Measurements from ENCODE around the gene SCN3A. TPM values are rescaled to one million over a fixed set of nuclear protein-coding genes. Genes with fewer than 3 reads are reported as not detected.

The SCN3A gene
- total and polyA plus RNA-seq, 2 of the 13 experiments (the other 11 are each of a cell fraction or from before 2014, with no cell fraction given), result not detected

- TF ChIP-seq FOXK1 (CRISPR knock-in tag; IDR thresholded peaks at IDR 0.05; ENCODE audit: borderline replicate concordance, low read depth), result no peak
- TF ChIP-seq GLMP (CRISPR knock-in tag; IDR thresholded peaks at IDR 0.05; ENCODE audit: borderline replicate concordance), result no peak
- no peak for TF ChIP-seq ZNF354B (CRISPR knock-in tag; IDR thresholded peaks at IDR 0.05)
- no peak for TF ChIP-seq TEF (CRISPR knock-in tag; IDR thresholded peaks at IDR 0.05)
- no peak for TF ChIP-seq ZMYM4 (CRISPR knock-in tag; IDR thresholded peaks at IDR 0.05)
- no peak for TF ChIP-seq THRA (CRISPR knock-in tag; IDR thresholded peaks at IDR 0.05; ENCODE audit: borderline replicate concordance)
Measured at GRCh38 chr2:165253178-165253577, 49.3 kb upstream of the SCN3A start (continued).

- DNase-seq (ENCODE audit: low spot score), result no peak
- WGBS (ENCODE audit: low lambda C conversion rate), result 1% methylated on average over 4 of the region's 4 CpGs
- no peak for TF ChIP-seq MED13 (CRISPR knock-in tag; IDR thresholded peaks at IDR 0.05)
- no peak for TF ChIP-seq CREB3 (CRISPR knock-in tag; IDR thresholded peaks at IDR 0.05)
- TF ChIP-seq KLF9 (CRISPR knock-in tag; IDR thresholded peaks at IDR 0.05; ENCODE audit: low read depth), result no peak
- no peak for TF ChIP-seq YEATS4 (CRISPR knock-in tag; IDR thresholded peaks at IDR 0.05; ENCODE audit: borderline replicate concordance)
- TF ChIP-seq SOX6 (IDR thresholded peaks at IDR 0.05), result no peak
- TF ChIP-seq SOX6 (CRISPR knock-in tag; IDR thresholded peaks at IDR 0.05), result no peak
- TF ChIP-seq SKI (IDR thresholded peaks at IDR 0.05; ENCODE audit: partially characterized antibody), result no peak
- TF ChIP-seq KLF11 (CRISPR knock-in tag; IDR thresholded peaks at IDR 0.05), result no peak
- no peak for TF ChIP-seq DZIP1 (CRISPR knock-in tag; IDR thresholded peaks at IDR 0.05)
- TF ChIP-seq RXRB (CRISPR knock-in tag; IDR thresholded peaks at IDR 0.05; ENCODE audit: borderline replicate concordance), result no peak
- TF ChIP-seq FOXO1 (CRISPR knock-in tag; IDR thresholded peaks at IDR 0.05), result no peak
- TF ChIP-seq TOE1 (CRISPR knock-in tag; IDR thresholded peaks at IDR 0.05), result no peak
- TF ChIP-seq ZNF432 (CRISPR knock-in tag; IDR thresholded peaks at IDR 0.05; ENCODE audit: borderline replicate concordance), result no peak
Measured at GRCh38 chr2:165251366-165251765, 47.5 kb upstream of the SCN3A start.

More at GRCh38 chr2:165251366-165251765, 47.5 kb upstream of the SCN3A start:
- H3K4me2 ChIP-seq (ENCODE audit: low read depth, low read length), result no peak overlapping the region
- H3K79me2 ChIP-seq (ENCODE audit: insufficient read depth, low read length), result no peaks in the 10 kb centered on the region
- no peaks in the 10 kb centered on the region for H3K36me3 ChIP-seq (replicated peaks in 1 of 2; ENCODE audit: control insufficient read depth in 1 of 2, insufficient read depth in 2 of 2, low read length in 2 of 2)
- in situ Hi-C loops (cut with HindIII; ENCODE audit: extremely low pct_ligation_motif_present, low pct_unique_long_range_greater_than_20kb) (no loop called here), intact Hi-C loops (cut with micrococcal nuclease; ENCODE audit: unreplicated experiment) (no loop called here)
- no peak overlapping the region for H2AFZ ChIP-seq (ENCODE audit: low read length)
- no peaks in the 10 kb centered on the region for H4K20me1 ChIP-seq (ENCODE audit: insufficient read depth, low read length)
- no peaks in the 10 kb centered on the region for H3K27me3 ChIP-seq (ENCODE audit: control insufficient read depth in 1 of 2, insufficient read depth in 2 of 2, low read length in 2 of 2)
- no peak overlapping the region for H3K27ac ChIP-seq (ENCODE audit: extremely low read length, insufficient read depth, low read length)
- FAIRE-seq, result no peak
- no peaks in the 10 kb centered on the region for H3K4me1 ChIP-seq (ENCODE audit: insufficient read depth, low read length)
- BruUV-seq (replicated peaks), result no TSS peak
- no peak for ATAC-seq
- ChIA-PET POLR2A (no interaction called here), CTCF (ENCODE audit: low intra/inter-chr PET ratio, low total read pairs) (no interaction called here)
- no peak overlapping the region for H3K9ac ChIP-seq (ENCODE audit: insufficient read depth, low read depth, low read length)
- no peak overlapping the region for H3K4me3 ChIP-seq (replicated peaks in 1 of 3; ENCODE audit: insufficient read depth in 1 of 3, low read depth in 2 of 3, low read length in 3 of 3)
- H3K9me3 ChIP-seq (ENCODE audit: low read length), result no peaks in the 10 kb centered on the region

Measured in HepG2 (cell line).